EL (cell line): ENCODE results near the gene CLHC1.
"Not testable (repeated sequence)": the region's sequence is repeated elsewhere in the genome, so short reads cannot be mapped to it uniquely, and the experiment has no call there.

Experiments used
- DNase-seq: peaks from one replicate; pipeline ENCODE4 v3.0.0-alpha.2; 2016

Gene CLHC1

DNA sequence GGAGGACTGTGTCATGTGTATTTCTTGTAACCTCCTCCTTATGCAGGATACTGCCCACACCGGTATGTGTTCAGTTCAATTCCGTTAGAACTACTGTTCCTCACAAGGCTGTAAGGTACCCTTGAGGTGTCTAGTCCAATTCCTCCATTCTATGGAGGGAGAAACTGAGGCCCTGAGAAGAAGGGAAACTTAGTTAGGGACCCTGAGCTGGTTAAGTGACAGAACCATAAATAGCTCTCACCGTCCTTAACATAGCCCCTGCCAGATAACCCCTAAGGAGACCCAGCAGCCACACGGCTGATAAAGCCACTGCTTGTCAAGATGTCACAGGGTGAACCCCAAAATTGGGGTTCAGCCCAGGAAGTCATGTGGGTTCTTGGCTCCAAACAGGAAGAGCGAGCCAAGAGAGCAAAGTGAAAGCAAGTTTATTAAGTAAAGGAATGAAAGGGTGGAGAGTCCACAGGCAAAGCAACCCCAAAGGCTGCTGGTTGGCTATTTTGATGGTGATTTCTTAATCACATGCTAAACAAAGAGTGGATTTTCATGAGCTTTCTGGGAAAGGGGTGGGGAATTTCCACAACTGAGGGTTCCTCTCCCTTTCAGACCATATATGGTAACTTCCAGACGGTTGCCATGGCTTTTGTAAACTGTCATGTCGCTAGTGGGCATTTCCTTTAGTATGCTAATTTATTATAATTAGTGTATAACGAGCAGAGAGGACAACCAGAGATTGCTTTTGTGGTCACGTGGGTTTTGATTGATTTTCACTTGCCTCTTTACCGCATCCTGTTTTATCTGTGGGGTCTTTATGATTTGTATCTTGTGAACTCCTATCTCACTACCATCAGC, 98.4 kb downstream of the CLHC1 start:
- DNase-seq, result peak; percentile 85

DNA sequence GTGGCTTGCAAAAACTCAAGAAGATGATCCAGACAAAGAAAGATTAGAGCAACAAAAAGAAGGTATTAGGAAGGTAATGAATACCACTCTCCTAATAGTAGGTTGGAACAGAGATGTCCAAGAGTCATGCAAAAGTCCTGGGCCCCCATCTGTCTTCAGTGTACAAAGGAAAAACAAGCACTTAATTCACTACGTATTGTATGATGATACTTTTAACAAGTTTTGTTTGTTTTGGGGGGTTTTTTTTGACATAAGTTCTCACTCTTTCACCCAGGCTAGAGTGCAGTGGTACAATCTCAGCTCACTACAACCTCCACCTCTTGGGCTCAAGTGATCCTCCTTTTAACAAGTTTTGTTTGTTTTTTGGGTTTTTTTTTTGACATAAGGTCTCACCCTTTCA, 101.2 kb downstream of the CLHC1 start:
- no peak for DNase-seq

DNA sequence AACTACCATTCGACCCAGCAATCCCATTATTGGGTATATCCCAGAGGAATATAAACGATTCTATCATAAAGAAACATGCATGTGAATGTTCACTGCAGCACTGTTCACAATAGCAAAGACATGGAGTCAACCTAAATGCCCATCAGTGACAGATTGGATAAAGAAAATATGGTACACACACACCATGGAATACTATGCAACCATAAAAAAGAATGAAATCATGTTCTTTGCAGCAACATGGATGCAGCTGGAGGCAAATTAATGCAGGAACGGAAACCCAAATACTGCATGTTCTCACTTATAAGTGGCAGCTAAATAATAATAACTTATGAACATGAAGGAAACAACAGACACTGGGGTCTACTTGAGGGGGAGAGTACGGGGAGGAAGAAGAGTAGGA, 105.5 kb downstream of the CLHC1 start:
- not testable (repeated sequence) for DNase-seq
